Fibroblast of lung (primary cell): ENCODE data around the gene KDM1A. TPM values are rescaled to one million over a fixed set of nuclear protein-coding genes. Genes with fewer than 3 reads are reported as not detected.

Source experiments
- DNase-seq, 2 donors: peaks; one replicate each; pipeline versions ENCODE4 v3.0.0 to v3.0.0-alpha.2; 2010; ENCODE audit warnings: low read depth in 2 of 2
- H2AFZ ChIP-seq: 2 replicates; pipeline ENCODE4 v1.5.1; 2012; ENCODE audit warnings: low read length, control low read depth, inconsistent platforms
- H3K27ac ChIP-seq: 2 replicates; pipeline ENCODE4 v1.5.1; 2011; ENCODE audit warnings: low read length, control low read depth; ENCODE audit not compliant: insufficient read depth
- H3K27me3 ChIP-seq: 2 replicates; pipeline ENCODE4 v1.5.1; 2011; ENCODE audit warnings: mild to moderate bottlenecking, low read length; ENCODE audit not compliant: control insufficient read depth, insufficient read depth
- H3K36me3 ChIP-seq: 2 replicates; pipeline ENCODE4 v1.5.1; 2011; ENCODE audit warnings: low read length; ENCODE audit not compliant: control insufficient read depth, insufficient read depth
- H3K4me1 ChIP-seq: 2 replicates; pipeline ENCODE4 v1.5.1; 2011; ENCODE audit warnings: low read length; ENCODE audit not compliant: control insufficient read depth, insufficient read depth; ENCODE audit errors: extremely low read depth
- H3K4me2 ChIP-seq: 2 replicates; pipeline ENCODE4 v1.5.1; 2011; ENCODE audit warnings: low read length, control low read depth; ENCODE audit not compliant: insufficient read depth; ENCODE audit errors: extremely low read depth
- H3K4me3 ChIP-seq, 4 experiments: fragments of 200-600 bp in 1 of 4; sonication (generic) in 1 of 4; replicated peaks in 1 of 4; 2 replicates each; pipeline ENCODE4 v1.5.1; 2011 to 2016; ENCODE audit warnings: low read length in 4 of 4, low read depth in 3 of 4, mild to moderate bottlenecking in 3 of 4, control low read depth in 2 of 4, inconsistent platforms in 1 of 4, mixed read lengths in 1 of 4; ENCODE audit not compliant: insufficient read depth in 1 of 4; ENCODE audit errors: control extremely low read depth in 1 of 4
- H3K79me2 ChIP-seq: 2 replicates; pipeline ENCODE4 v1.5.1; 2012; ENCODE audit warnings: mild to moderate bottlenecking, low read length, inconsistent platforms; ENCODE audit not compliant: control insufficient read depth, insufficient read depth
- H3K9ac ChIP-seq: 2 replicates; pipeline ENCODE4 v1.5.1; 2011; ENCODE audit warnings: mild to moderate bottlenecking, low read length, control low read depth; ENCODE audit not compliant: insufficient read depth
- H3K9me3 ChIP-seq: 2 replicates; pipeline ENCODE4 v1.5.1; 2012; ENCODE audit warnings: low read depth, low read length; ENCODE audit not compliant: control insufficient read depth, insufficient read depth
- H4K20me1 ChIP-seq: 2 replicates; pipeline ENCODE4 v1.5.1; 2011; ENCODE audit warnings: low read length; ENCODE audit not compliant: control insufficient read depth, insufficient read depth; ENCODE audit errors: extremely low read depth
- EZH2 ChIP-seq: IDR thresholded peaks from 2 replicates; pipeline ENCODE4 v1.5.1; 2012; ENCODE audit warnings: low read length, control low read depth, mild to moderate bottlenecking; ENCODE audit errors: missing control alignments
- polyA plus RNA-seq, 2 donors: library from polyadenylated mRNA; depleted of rRNA in 1 of 2; stranded (reverse) in 1 of 2; unstranded in 1 of 2; fragments of >200 nt; gene quantifications; 2 replicates each; pipeline ENCODE4 v1.2.1, GENCODE V29; 2011 to 2012; ENCODE audit warnings: missing spikeins in 1 of 2
- total RNA-seq: library from RNA; depleted of rRNA; stranded (reverse); fragments of >200 nt; gene quantifications from 2 replicates; pipeline ENCODE4 v1.2.1, GENCODE V29; 2014
- TF ChIP-seq, protein P1 (sequence below), 2 donors: IDR thresholded peaks in 1 of 2; conservative IDR thresholded peaks in 1 of 2; 1 replicate in 1 of 2; 2 replicates in 1 of 2; pipeline ENCODE4 v1.5.1; 2011 to 2012; ENCODE audit warnings: low read length in 2 of 2, control low read depth in 1 of 2, inconsistent platforms in 1 of 2, low read depth in 1 of 2, mild to moderate bottlenecking in 1 of 2

Gene KDM1A
- total and polyA plus RNA-seq, 2 donors (not counting 1 experiment from before 2014, with no cell fraction given) = 72.0 to 72.4 TPM

DNA sequence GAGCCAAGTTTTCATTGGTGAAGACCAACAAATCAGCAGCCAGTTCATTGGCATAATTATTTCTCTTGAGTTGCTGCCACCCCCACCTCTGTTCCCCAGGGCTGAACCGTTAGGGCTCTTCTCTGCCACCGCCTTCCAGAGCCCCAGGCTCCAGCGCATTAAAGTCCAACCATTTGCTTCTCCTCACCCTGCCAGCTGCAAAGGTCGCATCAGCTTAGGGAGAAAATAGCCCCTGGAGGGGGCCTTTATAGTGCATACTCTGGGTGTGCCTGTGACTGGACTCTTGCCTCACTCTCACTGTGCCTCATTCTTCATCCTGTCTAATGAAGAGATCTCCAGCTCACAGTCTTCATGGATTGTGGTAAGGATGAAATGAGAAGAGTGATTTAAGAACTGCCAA lies 50.4 kb downstream of the KDM1A start:
- no peak overlapping the region for H3K27ac ChIP-seq
- no peak for TF ChIP-seq EZH2
- TF ChIP-seq, protein P1, sequence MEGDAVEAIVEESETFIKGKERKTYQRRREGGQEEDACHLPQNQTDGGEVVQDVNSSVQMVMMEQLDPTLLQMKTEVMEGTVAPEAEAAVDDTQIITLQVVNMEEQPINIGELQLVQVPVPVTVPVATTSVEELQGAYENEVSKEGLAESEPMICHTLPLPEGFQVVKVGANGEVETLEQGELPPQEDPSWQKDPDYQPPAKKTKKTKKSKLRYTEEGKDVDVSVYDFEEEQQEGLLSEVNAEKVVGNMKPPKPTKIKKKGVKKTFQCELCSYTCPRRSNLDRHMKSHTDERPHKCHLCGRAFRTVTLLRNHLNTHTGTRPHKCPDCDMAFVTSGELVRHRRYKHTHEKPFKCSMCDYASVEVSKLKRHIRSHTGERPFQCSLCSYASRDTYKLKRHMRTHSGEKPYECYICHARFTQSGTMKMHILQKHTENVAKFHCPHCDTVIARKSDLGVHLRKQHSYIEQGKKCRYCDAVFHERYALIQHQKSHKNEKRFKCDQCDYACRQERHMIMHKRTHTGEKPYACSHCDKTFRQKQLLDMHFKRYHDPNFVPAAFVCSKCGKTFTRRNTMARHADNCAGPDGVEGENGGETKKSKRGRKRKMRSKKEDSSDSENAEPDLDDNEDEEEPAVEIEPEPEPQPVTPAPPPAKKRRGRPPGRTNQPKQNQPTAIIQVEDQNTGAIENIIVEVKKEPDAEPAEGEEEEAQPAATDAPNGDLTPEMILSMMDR (conservative IDR thresholded peaks at IDR 0.05 in 1 of 2, IDR thresholded peaks at IDR 0.05 in 1 of 2; ENCODE audit: low read depth in 1 of 2, low read length in 2 of 2) = no peak
- no peaks in the 10 kb centered on the region for H3K27me3 ChIP-seq
- no peak overlapping the region for H3K4me2 ChIP-seq
- H3K4me3 ChIP-seq = no peak overlapping the region
- DNase-seq = no peak
- no peak overlapping the region for H2AFZ ChIP-seq
- H3K9me3 ChIP-seq = no peaks in the 10 kb centered on the region
- H3K79me2 ChIP-seq = no peaks in the 10 kb centered on the region
- no peaks in the 10 kb centered on the region for H4K20me1 ChIP-seq
- H3K4me1 ChIP-seq = no peaks in the 10 kb centered on the region
- no peak overlapping the region for H3K9ac ChIP-seq
- H3K36me3 ChIP-seq = peaks cover 4% of the 10 kb centered on the region

DNA sequence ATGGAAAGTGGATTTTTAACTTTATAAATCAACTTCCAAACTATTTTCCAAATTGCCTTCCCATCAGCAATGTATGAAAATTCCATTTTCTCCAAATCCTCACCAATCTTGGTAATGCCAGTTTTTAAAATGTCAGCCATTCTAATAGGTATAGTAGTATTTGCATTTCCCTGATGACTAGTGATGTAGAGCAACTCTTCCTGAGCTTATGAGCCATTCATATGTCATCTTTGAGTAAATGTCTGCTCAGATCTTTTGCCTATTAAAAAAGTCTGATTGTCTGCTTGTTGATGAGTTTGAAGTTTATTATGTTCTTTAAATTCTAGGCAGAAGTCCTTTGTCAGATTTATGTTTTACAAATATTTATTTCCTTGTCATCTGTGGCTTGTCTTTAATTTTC lies 54.7 kb downstream of the KDM1A start:
- H3K4me3 ChIP-seq = no peak overlapping the region
- H3K27ac ChIP-seq = no peak overlapping the region
- H3K9ac ChIP-seq = no peak overlapping the region
- no peaks in the 10 kb centered on the region for H3K27me3 ChIP-seq
- H3K9me3 ChIP-seq = no peaks in the 10 kb centered on the region
- no peak for DNase-seq
- no peaks in the 10 kb centered on the region for H3K4me1 ChIP-seq
- H3K4me2 ChIP-seq = no peak overlapping the region
- H3K36me3 ChIP-seq = peaks cover 7% of the 10 kb centered on the region
- no peaks in the 10 kb centered on the region for H4K20me1 ChIP-seq
- TF ChIP-seq, protein P1 (conservative IDR thresholded peaks at IDR 0.05 in 1 of 2, IDR thresholded peaks at IDR 0.05 in 1 of 2; ENCODE audit: low read depth in 1 of 2, low read length in 2 of 2) = no peak
- TF ChIP-seq EZH2 = no peak
- no peak overlapping the region for H2AFZ ChIP-seq
- no peaks in the 10 kb centered on the region for H3K79me2 ChIP-seq

DNA sequence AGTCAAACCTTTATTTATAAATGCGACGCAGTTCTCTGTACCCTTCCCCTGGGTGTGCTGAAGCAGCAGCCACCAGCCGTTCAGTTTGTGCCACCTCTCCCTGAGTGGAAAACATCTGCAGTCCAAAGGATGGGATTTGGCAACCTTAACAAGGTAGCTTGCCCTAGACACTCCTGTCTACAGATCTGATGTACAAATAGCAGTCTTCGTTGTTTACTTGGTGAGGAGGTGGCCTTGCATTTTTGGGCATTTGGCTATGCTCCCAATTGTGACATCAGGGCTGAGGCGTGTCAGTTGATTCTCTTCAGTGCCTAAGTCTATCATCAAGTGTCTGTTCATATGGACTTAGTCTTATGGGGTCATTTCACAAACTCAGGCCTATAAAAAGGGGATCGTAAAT lies 59.8 kb downstream of the KDM1A start:
- no peak for TF ChIP-seq EZH2
- TF ChIP-seq, protein P1 (conservative IDR thresholded peaks at IDR 0.05 in 1 of 2, IDR thresholded peaks at IDR 0.05 in 1 of 2; ENCODE audit: low read depth in 1 of 2, low read length in 2 of 2) = no peak
- H3K36me3 ChIP-seq = peaks cover 27% of the 10 kb centered on the region

More for the DNA sequence above, 59.8 kb downstream of the KDM1A start:
- H3K4me2 ChIP-seq = no peak overlapping the region
- no peak overlapping the region for H2AFZ ChIP-seq
- no peaks in the 10 kb centered on the region for H3K9me3 ChIP-seq
- H3K27me3 ChIP-seq = no peaks in the 10 kb centered on the region
- no peak overlapping the region for H3K4me3 ChIP-seq
- no peaks in the 10 kb centered on the region for H4K20me1 ChIP-seq
- H3K27ac ChIP-seq = no peak overlapping the region
- H3K79me2 ChIP-seq = no peaks in the 10 kb centered on the region
- DNase-seq = no peak
- H3K9ac ChIP-seq = no peak overlapping the region
- H3K4me1 ChIP-seq = no peaks in the 10 kb centered on the region
